ENCODE measurements around the gene TTC23L.

The TTC23L gene

DNA sequence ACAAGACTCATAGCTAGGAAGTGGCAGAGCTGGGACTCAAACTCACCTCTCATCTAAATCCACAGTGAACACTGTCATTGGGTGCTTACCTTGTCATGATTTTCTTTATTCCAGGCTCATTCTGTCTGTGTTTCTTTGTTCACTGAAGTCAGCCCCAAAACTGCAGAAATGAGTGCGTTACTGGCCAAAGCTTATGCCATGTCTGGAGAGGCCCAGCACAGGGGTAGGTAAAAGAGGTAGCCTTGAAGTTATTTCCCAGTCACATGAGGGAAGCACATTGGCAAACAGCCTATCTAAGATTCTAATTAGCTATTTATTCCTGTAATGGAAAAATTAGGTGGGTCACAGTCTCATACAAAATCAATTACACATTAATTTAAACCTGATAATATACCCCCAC is 29.8 kb downstream of the TTC23L start:
- no peak for TF ChIP-seq CTCF (conservative IDR thresholded peaks at IDR 0.05; ENCODE audit: low read depth, low read length)
- DNase-seq (ENCODE audit: low read depth), result no peak
- no peak overlapping the region for H3K4me3 ChIP-seq (ENCODE audit: low read depth, low read length)

GRCh38 chr5:34869256-34869655 is 30.3 kb downstream of the TTC23L start:
- TF ChIP-seq CTCF (conservative IDR thresholded peaks at IDR 0.05; ENCODE audit: low read depth, low read length), result no peak
- H3K4me3 ChIP-seq (ENCODE audit: low read depth, low read length), result no peak overlapping the region
- DNase-seq (ENCODE audit: low read depth), result no peak

DNA sequence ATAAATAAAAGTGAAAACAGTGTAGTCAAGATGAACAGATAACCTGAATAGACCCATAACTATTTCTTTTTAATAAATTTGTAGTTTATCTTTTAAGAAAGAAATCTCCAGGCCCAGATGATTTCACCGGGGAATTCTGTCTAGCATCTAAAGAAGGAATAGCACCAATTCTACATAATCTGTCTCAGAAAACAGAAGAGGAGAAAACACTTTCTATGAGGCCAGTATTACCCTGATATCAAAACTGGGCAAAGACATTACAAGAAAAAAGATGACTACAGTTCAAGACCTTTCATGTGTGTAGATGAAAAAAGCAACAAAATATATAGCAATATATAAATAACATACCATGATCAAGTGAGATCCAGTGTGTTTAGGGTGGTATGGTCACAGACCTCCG is 31.4 kb downstream of the TTC23L start:
- no peak overlapping the region for H3K4me3 ChIP-seq (ENCODE audit: low read depth, low read length)
- no peak for TF ChIP-seq CTCF (conservative IDR thresholded peaks at IDR 0.05; ENCODE audit: low read depth, low read length)
- no peak for DNase-seq (ENCODE audit: low read depth)

- no peak for DNase-seq (ENCODE audit: low read depth)
- TF ChIP-seq CTCF (conservative IDR thresholded peaks at IDR 0.05; ENCODE audit: low read depth, low read length), result no peak
- H3K4me3 ChIP-seq (ENCODE audit: low read depth, low read length), result no peak overlapping the region
Observed at GRCh38 chr5:34876275-34876674, 37.3 kb downstream of the TTC23L start.

DNA sequence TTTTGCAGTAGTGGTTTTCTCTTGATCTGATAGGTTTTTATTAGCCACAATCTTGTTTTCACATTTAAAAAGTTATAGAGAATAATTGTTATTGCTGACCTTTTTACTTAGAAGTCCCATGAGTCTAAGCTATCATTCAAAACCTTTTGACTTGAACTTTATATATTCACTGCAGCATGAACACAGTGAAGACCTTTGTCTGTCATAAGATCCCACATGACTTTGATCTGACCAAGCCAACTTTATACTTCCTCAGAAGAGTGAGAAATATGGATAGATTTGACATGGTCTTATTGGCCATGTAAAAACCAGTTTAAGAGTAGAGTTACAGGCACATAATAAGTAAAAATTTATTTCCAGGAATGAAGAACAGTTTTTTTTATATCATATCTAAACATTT is 42.3 kb downstream of the TTC23L start:
- DNase-seq (ENCODE audit: low read depth), result no peak
- TF ChIP-seq CTCF (conservative IDR thresholded peaks at IDR 0.05; ENCODE audit: low read depth, low read length), result no peak

GRCh38 chr5:34886392-34887119 is 47.6 kb downstream of the TTC23L start:
- no peak for DNase-seq (ENCODE audit: low read depth)
- TF ChIP-seq CTCF (conservative IDR thresholded peaks at IDR 0.05; ENCODE audit: low read depth, low read length), result no peak
- no peak overlapping the region for H3K4me3 ChIP-seq (ENCODE audit: low read depth, low read length)

More for the DNA sequence above, 42.3 kb downstream of the TTC23L start:
- H3K4me3 ChIP-seq (ENCODE audit: low read depth, low read length), result no peak overlapping the region

DNA sequence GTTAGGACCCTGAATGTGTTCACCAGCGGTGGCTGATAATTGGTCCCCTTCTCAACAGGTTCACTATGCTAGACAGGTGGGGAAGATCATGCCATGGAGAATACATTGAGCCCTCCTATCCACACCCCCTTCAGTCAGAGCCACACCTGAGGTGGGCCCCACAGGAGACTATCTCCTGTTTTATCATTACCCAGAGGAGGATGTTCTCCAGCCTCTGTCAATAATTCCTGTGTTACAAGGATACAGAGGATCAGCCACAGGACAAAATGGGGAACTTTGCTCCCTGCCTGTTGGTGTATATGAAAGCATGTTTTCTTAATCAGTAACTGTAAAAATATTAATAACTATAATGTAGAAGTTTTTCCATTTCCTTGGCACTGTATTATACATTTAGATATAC is 50.4 kb downstream of the TTC23L start:
- DNase-seq (ENCODE audit: low read depth), result no peak
- H3K4me3 ChIP-seq (ENCODE audit: low read depth, low read length), result no peak overlapping the region
- no peak for TF ChIP-seq CTCF (conservative IDR thresholded peaks at IDR 0.05; ENCODE audit: low read depth, low read length)

All from choroid plexus epithelial cell (primary cell).